Activated CD8-positive, alpha-beta memory T cell treated with anti-CD3 and anti-CD28 coated beads for 48 hours (primary cell): ENCODE measurements around the gene BDH1.

Experiments
- DNase-seq, 3 experiments: peaks; one replicate each; pipeline ENCODE4 v3.0.0-alpha.2; 2020; ENCODE audit warnings: low read depth in 2 of 3, low spot score in 2 of 3

Gene BDH1

DNA sequence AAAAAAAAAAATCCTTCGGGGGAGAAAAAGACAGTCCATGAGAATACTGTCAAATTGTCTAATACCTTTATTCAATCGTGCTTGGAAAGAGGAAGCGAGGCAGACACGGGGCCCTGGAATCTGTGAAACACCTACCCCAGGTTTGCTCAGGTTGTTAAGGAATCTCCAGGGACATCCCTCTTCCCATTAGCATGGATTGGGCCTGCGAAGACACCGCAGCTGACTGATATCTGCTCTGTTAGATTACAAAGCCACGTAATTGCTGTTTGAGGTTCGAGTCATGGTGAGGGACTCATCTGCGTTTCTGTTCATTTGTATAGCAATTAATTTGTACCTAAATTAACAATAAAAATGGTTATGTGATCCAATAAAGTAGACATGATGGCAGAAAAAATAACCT, 91.0 kb downstream of the BDH1 start:
- no peak for DNase-seq

DNA sequence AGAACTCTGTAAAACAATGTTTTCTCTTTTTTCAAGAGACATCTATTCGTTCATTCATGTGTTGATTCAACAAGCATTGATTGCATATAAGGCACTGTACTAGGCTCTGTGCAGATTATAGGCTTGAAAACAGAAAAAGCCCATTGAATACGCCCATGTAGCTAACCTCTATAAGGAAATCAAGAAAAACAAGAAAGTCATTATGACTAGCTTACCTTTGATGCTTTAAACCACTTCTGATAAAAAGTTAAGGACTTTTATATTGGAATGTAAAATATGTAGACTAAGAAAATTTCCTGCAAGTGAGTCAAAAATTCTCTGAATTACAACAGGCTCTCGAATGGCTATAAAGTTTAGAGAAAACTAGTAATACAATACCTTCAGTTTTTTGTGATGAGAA, 92.5 kb downstream of the BDH1 start:
- DNase-seq, result no peak

GRCh38 chr3:197462808-197463207, 93.0 kb downstream of the BDH1 start:
- DNase-seq, result no peak

DNA sequence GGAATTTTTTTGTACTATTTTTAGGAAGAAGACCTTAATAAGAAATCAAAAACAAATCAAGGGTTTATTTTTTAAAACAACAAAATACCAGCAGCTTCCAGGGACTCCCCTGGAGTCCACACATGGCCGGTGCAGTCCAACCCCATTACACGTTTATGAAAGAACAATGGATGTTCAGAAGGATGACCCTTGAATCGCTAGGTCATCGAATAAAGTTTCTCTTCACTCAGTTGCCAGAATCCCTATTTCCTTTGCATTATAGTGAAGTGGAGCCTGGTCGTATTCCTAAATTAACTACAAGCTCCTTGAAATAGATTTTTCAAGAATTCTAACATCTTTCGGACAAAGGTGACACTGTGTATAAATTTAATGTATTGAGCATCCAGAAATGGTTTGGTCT, 95.1 kb downstream of the BDH1 start:
- no peak for DNase-seq

GRCh38 chr3:197460002-197460401, 95.8 kb downstream of the BDH1 start:
- no peak for DNase-seq
